ENCODE measurements around the gene INPP5A. TPM values are rescaled to one million over a fixed set of nuclear protein-coding genes. Genes with fewer than 3 reads are reported as not detected.

The INPP5A gene
- total RNA-seq, 1 experiment from 2014 or later: 16.6 TPM

DNA sequence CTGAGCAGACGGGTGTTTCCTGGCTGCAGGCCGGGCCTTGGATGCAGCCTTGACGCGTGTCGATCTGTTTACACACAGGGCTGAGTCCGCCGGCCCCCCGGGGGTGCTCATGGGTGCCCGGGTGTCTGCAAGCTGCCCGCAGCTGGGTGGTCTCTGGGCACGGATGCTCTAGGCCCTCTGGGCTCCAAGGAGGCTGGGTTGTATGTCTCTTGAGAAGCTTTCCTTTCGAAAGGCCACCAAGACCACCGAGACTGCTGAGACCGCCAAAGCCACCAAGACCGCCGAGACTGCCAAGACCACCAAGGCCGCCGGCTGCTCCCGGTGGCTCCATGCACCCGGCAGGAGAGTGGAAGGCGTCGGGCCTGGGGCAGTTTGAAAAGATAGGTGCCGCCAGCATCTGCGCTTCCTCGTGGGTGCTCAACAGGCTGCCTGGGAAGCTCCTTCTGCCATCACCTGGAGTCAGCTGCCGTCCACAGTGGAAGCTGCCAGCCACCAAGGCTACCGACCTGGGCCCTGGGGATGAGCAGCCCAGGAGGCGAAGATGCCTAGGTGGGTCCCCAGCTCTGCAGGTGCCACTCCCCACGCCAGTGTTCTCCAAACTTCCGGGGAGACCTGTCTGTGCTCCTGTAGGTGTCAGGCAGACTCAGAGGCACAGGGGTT is 121.1 kb downstream of the INPP5A start:
- H3K27ac Mint-ChIP-seq (ENCODE audit: unreplicated experiment): no peak overlapping the region
- DNase-seq: no peak
- TF ChIP-seq, protein P1, sequence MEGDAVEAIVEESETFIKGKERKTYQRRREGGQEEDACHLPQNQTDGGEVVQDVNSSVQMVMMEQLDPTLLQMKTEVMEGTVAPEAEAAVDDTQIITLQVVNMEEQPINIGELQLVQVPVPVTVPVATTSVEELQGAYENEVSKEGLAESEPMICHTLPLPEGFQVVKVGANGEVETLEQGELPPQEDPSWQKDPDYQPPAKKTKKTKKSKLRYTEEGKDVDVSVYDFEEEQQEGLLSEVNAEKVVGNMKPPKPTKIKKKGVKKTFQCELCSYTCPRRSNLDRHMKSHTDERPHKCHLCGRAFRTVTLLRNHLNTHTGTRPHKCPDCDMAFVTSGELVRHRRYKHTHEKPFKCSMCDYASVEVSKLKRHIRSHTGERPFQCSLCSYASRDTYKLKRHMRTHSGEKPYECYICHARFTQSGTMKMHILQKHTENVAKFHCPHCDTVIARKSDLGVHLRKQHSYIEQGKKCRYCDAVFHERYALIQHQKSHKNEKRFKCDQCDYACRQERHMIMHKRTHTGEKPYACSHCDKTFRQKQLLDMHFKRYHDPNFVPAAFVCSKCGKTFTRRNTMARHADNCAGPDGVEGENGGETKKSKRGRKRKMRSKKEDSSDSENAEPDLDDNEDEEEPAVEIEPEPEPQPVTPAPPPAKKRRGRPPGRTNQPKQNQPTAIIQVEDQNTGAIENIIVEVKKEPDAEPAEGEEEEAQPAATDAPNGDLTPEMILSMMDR (IDR thresholded peaks at IDR 0.05; ENCODE audit: unreplicated experiment): no peak
- H3K4me3 Mint-ChIP-seq (ENCODE audit: low read depth, unreplicated experiment): no peak overlapping the region
- peaks cover 10% of the 10 kb centered on the region for H3K36me3 Mint-ChIP-seq (ENCODE audit: insufficient read depth, unreplicated experiment)
- H3K9me3 Mint-ChIP-seq (ENCODE audit: low read depth, unreplicated experiment): no peaks in the 10 kb centered on the region
- no peaks in the 10 kb centered on the region for H3K4me1 Mint-ChIP-seq (ENCODE audit: low read depth, unreplicated experiment)
- no TSS peak for BruUV-seq (replicated peaks)
- no peaks in the 10 kb centered on the region for H3K27me3 Mint-ChIP-seq (ENCODE audit: unreplicated experiment)
- intact Hi-C loops (cut with micrococcal nuclease; ENCODE audit: unreplicated experiment): no loop called here
- CTCF ChIA-PET: no interaction called here

DNA sequence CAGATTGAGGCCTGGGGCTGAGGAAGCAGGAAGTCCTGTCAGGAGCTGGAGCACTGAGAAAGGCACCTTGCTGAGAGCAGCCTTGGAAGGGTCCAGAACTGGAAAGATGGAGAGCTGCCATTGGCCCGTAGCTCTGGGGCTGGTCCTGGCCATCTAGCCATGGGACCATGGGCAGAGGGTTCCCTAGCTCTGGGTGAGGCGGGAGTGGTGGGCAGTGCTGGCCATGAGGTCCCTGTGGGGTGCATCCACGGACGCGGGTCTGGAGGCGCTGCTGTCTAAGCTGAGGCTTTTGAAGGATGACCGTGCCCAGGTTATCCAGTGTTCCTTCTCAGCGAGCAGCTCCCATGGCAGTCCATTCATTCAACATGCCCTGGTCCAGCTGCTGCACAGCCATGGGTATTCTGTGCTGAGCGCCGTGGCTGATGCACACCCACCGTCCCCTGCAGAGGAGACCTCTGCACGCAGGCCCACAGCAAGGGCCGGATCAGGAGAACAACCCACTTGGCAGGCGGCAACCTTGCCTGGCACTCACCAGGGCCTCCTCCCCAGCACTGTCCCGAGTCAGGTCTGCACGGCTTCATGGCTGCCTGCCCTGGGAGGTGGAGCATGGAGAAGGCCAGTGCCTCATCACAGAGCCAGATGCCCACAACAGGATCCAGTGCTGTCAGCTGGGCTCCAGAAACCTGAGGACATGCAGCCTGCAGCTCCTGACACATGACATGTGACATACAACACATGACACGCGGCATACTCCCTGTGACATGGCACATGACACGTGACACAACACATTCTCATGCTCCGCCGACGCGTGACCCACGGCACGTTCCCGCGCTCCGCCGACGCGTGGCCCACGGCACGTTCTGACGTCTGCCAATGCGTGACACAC is 121.9 kb downstream of the INPP5A start:
- no peaks in the 10 kb centered on the region for H3K27me3 Mint-ChIP-seq (ENCODE audit: unreplicated experiment)
- no peaks in the 10 kb centered on the region for H3K4me1 Mint-ChIP-seq (ENCODE audit: low read depth, unreplicated experiment)
- CTCF ChIA-PET: no interaction called here
- TF ChIP-seq, protein P1 (IDR thresholded peaks at IDR 0.05; ENCODE audit: unreplicated experiment): no peak
- no peak overlapping the region for H3K4me3 Mint-ChIP-seq (ENCODE audit: low read depth, unreplicated experiment)
- no peak overlapping the region for H3K27ac Mint-ChIP-seq (ENCODE audit: unreplicated experiment)
- DNase-seq: no peak
- H3K9me3 Mint-ChIP-seq (ENCODE audit: low read depth, unreplicated experiment): no peaks in the 10 kb centered on the region
- intact Hi-C loops (cut with micrococcal nuclease; ENCODE audit: unreplicated experiment): no loop called here
- H3K36me3 Mint-ChIP-seq (ENCODE audit: insufficient read depth, unreplicated experiment): peaks cover 9% of the 10 kb centered on the region
- no TSS peak for BruUV-seq (replicated peaks)

DNA sequence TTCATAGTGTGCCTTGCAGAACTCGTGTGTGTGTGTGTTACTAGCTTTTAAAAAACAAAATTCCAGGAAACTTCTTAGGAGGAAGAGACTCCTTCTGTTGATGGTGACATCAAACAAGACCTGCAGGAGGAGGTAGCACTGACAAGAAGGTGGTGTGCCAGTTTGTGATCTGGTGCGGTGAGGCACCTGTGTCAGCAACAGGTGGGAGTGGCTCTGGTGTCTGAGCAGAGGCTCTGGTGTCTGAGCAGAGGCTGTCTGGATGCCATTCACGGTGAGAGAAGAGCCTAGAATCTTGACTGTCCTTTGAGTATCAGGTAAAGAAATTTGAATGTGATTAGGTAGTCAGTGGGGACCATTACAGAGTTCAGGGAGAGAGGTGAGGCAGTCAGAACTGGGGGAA is 122.8 kb downstream of the INPP5A start:
- no peak overlapping the region for H3K4me3 Mint-ChIP-seq (ENCODE audit: low read depth, unreplicated experiment)
- no peaks in the 10 kb centered on the region for H3K4me1 Mint-ChIP-seq (ENCODE audit: low read depth, unreplicated experiment)
- no peak overlapping the region for H3K27ac Mint-ChIP-seq (ENCODE audit: unreplicated experiment)
- intact Hi-C loops (cut with micrococcal nuclease; ENCODE audit: unreplicated experiment): no loop called here
- TF ChIP-seq, protein P1 (IDR thresholded peaks at IDR 0.05; ENCODE audit: unreplicated experiment): no peak
- CTCF ChIA-PET: no interaction called here
- no TSS peak for BruUV-seq (replicated peaks)
- H3K27me3 Mint-ChIP-seq (ENCODE audit: unreplicated experiment): no peaks in the 10 kb centered on the region
- peaks cover 5% of the 10 kb centered on the region for H3K36me3 Mint-ChIP-seq (ENCODE audit: insufficient read depth, unreplicated experiment)
- H3K9me3 Mint-ChIP-seq (ENCODE audit: low read depth, unreplicated experiment): no peaks in the 10 kb centered on the region
- no peak for DNase-seq

DNA sequence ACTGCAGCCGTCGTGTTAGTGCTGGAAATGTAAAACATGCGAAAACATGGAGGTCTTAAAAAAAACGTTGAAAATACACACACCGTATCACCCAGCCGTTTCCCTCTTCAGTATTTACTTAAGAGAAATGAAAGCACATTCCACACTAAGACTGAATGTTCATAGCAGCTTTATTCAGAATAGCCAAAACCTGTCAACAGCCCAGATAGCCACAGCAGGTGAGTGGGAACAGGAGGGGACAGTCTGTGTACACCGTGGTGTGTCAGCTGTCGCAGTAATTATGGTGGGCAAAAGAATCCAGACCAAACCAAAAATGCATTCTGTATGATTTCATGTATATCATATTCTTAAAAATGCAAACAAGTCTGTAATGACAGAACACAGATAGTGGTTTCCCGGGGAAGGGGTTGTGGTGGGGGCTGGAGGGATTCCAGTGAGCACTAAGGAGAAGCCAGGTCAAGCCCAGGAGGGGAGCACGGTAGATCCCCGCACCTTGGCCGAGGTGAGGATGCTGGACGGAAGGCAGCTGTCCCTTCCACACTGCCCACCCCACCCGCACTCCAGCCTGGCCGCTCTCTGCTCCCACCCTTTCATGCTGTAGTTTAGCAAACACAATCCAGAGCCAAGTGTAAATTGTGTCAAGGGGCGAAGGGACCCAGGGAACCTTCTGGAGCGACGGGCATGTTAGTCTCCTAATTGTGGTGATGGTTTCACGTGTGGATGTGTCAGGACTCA is 124.8 kb downstream of the INPP5A start:
- intact Hi-C loops (cut with micrococcal nuclease; ENCODE audit: unreplicated experiment): no loop called here
- no peaks in the 10 kb centered on the region for H3K9me3 Mint-ChIP-seq (ENCODE audit: low read depth, unreplicated experiment)
- H3K4me1 Mint-ChIP-seq (ENCODE audit: low read depth, unreplicated experiment): peaks cover 10% of the 10 kb centered on the region
- TF ChIP-seq, protein P1 (IDR thresholded peaks at IDR 0.05; ENCODE audit: unreplicated experiment): no peak
- no peak overlapping the region for H3K27ac Mint-ChIP-seq (ENCODE audit: unreplicated experiment)
- H3K4me3 Mint-ChIP-seq (ENCODE audit: low read depth, unreplicated experiment): no peak overlapping the region
- H3K36me3 Mint-ChIP-seq (ENCODE audit: insufficient read depth, unreplicated experiment): peaks cover 5% of the 10 kb centered on the region
- BruUV-seq (replicated peaks): no TSS peak
- no peak for DNase-seq
- CTCF ChIA-PET: no interaction called here
- no peaks in the 10 kb centered on the region for H3K27me3 Mint-ChIP-seq (ENCODE audit: unreplicated experiment)

All from Calu3 (cell line).